Keratinocyte (primary cell): ENCODE results near the gene ADAMTS6. TPM values are rescaled to one million over a fixed set of nuclear protein-coding genes. Genes with fewer than 3 reads are reported as not detected.

Source experiments
- DNase-seq: peaks from one replicate; pipeline ENCODE4 v3.0.0-alpha.2; 2011; ENCODE audit warnings: low read depth, missing footprints, low spot score
- FAIRE-seq: peaks from 2 replicates; lab custom pipeline; 2011; peaks lifted over from hg19 to GRCh38; lab: Jason Lieb, UNC
- H2AFZ ChIP-seq: 2 replicates; pipeline ENCODE4 v1.6.0; 2012; ENCODE audit warnings: low read length, control low read depth, inconsistent platforms; ENCODE audit not compliant: control insufficient read depth
- H3K27ac ChIP-seq: 2 replicates; pipeline ENCODE4 v1.5.1; 2011; ENCODE audit warnings: low read length; ENCODE audit not compliant: control insufficient read depth, insufficient read depth
- H3K27me3 ChIP-seq: 3 replicates; pipeline ENCODE4 v1.6.0; 2011; ENCODE audit warnings: low read length; ENCODE audit not compliant: control insufficient read depth, insufficient read depth; ENCODE audit errors: extremely low read depth
- H3K36me3 ChIP-seq, 2 experiments: 2 replicates in 1 of 2; 3 replicates in 1 of 2; pipeline ENCODE4 v1.5.1; 2011; ENCODE audit warnings: low read length in 2 of 2, mild to moderate bottlenecking in 1 of 2; ENCODE audit not compliant: control insufficient read depth in 2 of 2, insufficient read depth in 2 of 2; ENCODE audit errors: extremely low read depth in 1 of 2
- H3K4me1 ChIP-seq: 3 replicates; pipeline ENCODE4 v1.5.1; 2011; ENCODE audit warnings: low read length; ENCODE audit not compliant: control insufficient read depth, insufficient read depth; ENCODE audit errors: extremely low read depth
- H3K4me2 ChIP-seq: 3 replicates; pipeline ENCODE4 v1.6.0; 2011; ENCODE audit warnings: low read depth, low read length; ENCODE audit not compliant: control insufficient read depth, insufficient read depth; ENCODE audit errors: extremely low read depth
- H3K4me3 ChIP-seq, 3 experiments: fragments of 200-600 bp in 1 of 3; sonication (generic) in 1 of 3; 2 replicates in 2 of 3; 3 replicates in 1 of 3; pipeline ENCODE4 v1.5.1; 2011 to 2016; ENCODE audit warnings: low read length in 3 of 3, mild to moderate bottlenecking in 3 of 3, control low read depth in 2 of 3, inconsistent platforms in 1 of 3, low read depth in 1 of 3, mixed read lengths in 1 of 3, mixed run types in 1 of 3, moderate library complexity in 1 of 3; ENCODE audit not compliant: control insufficient read depth in 2 of 3, insufficient read depth in 2 of 3; ENCODE audit errors: extremely low read depth in 1 of 3
- H3K79me2 ChIP-seq: 2 replicates; pipeline ENCODE4 v1.6.0; 2012; ENCODE audit warnings: low read length; ENCODE audit not compliant: control insufficient read depth, insufficient read depth
- H3K9ac ChIP-seq: 3 replicates; pipeline ENCODE4 v1.6.0; 2011; ENCODE audit warnings: low read length; ENCODE audit not compliant: control insufficient read depth, insufficient read depth; ENCODE audit errors: extremely low read depth
- H3K9me1 ChIP-seq: 3 replicates; pipeline ENCODE4 v1.6.0; 2011; ENCODE audit warnings: low read length; ENCODE audit not compliant: control insufficient read depth, insufficient read depth; ENCODE audit errors: extremely low read depth
- H3K9me3 ChIP-seq: 2 replicates; pipeline ENCODE4 v1.5.1; 2012; ENCODE audit warnings: low read depth, low read length; ENCODE audit not compliant: control insufficient read depth
- H4K20me1 ChIP-seq: 3 replicates; pipeline ENCODE4 v1.6.0; 2011; ENCODE audit warnings: low read length; ENCODE audit not compliant: control insufficient read depth, insufficient read depth; ENCODE audit errors: extremely low read depth
- CTCF ChIP-seq, 3 experiments: IDR thresholded peaks in 1 of 3; conservative IDR thresholded peaks in 1 of 3; optimal IDR thresholded peaks in 1 of 3; 2 replicates in 2 of 3; 3 replicates in 1 of 3; pipeline versions ENCODE3 to v1.5.1; 2011; ENCODE audit warnings: low read length in 3 of 3, mild to moderate bottlenecking in 3 of 3, moderate library complexity in 2 of 3, control low read depth in 1 of 3, inconsistent platforms in 1 of 3; ENCODE audit not compliant: insufficient read depth in 2 of 3; ENCODE audit errors: extremely low read depth in 1 of 3
- EZH2 ChIP-seq: IDR thresholded peaks from one replicate; pipeline ENCODE4 v1.6.1; 2012; ENCODE audit warnings: inconsistent platforms, mild to moderate bottlenecking, low read length, moderate library complexity
- dilution Hi-C: fragments of 300-500 bp; cut with MboI; formaldehyde crosslinking; loops from one replicate; pipeline ENCODE4 v1.7.0; 2020; ENCODE audit warnings: low sequenced_read_pairs; ENCODE audit not compliant: extremely low pct_ligation_motif_present
- polyA plus RNA-seq, 5 experiments: library from polyadenylated mRNA; depleted of rRNA in 3 of 5; stranded (reverse) in 3 of 5; stranded (forward) in 1 of 5; unstranded in 1 of 5; fragments of >200 nt; gene quantifications; 1 replicate in 1 of 5; 2 replicates in 3 of 5; 3 replicates in 1 of 5; pipeline versions ENCODE4 v1.2.1 to v1.2.3, GENCODE V29; 2011 to 2012; ENCODE audit warnings: missing spikeins in 2 of 5, low read depth in 1 of 5, low replicate concordance in 1 of 5

Gene ADAMTS6
- polyA plus RNA-seq, 1 donor (not counting 4 experiments of a cell fraction or from before 2014, with no cell fraction given): 10.9 TPM

- no peaks in the 10 kb centered on the region for H3K27me3 ChIP-seq
- no peak overlapping the region for H3K9ac ChIP-seq
- no peak overlapping the region for H3K27ac ChIP-seq
- H4K20me1 ChIP-seq: no peaks in the 10 kb centered on the region
- DNase-seq (no peak), FAIRE-seq (no peak)
- no peak for TF ChIP-seq EZH2
- TF ChIP-seq CTCF (optimal IDR thresholded peaks at IDR 0.05 in 1 of 3, IDR thresholded peaks at IDR 0.05 in 1 of 3, conservative IDR thresholded peaks at IDR 0.05 in 1 of 3; ENCODE audit: extremely low read depth in 1 of 3, insufficient read depth in 2 of 3, low read length in 3 of 3): no peak
- no peak overlapping the region for H2AFZ ChIP-seq
- no peaks in the 10 kb centered on the region for H3K9me3 ChIP-seq
- H3K4me3 ChIP-seq: no peak overlapping the region
- dilution Hi-C loops: no loop called here
- peaks cover 1 to 6% of the 10 kb centered on the region in 2 experiments for H3K36me3 ChIP-seq
- H3K9me1 ChIP-seq: no peaks in the 10 kb centered on the region
- H3K79me2 ChIP-seq: no peaks in the 10 kb centered on the region
- H3K4me1 ChIP-seq: no peaks in the 10 kb centered on the region
- H3K4me2 ChIP-seq: no peak overlapping the region
Measured at GRCh38 chr5:65263321-65263720, 218.4 kb downstream of the ADAMTS6 start.

GRCh38 chr5:65262649-65263059 is 219.1 kb downstream of the ADAMTS6 start:
- dilution Hi-C loops: no loop called here
- H3K4me2 ChIP-seq: no peak overlapping the region

More at GRCh38 chr5:65262649-65263059, 219.1 kb downstream of the ADAMTS6 start:
- TF ChIP-seq EZH2 (no peak), CTCF (optimal IDR thresholded peaks at IDR 0.05 in 1 of 3, IDR thresholded peaks at IDR 0.05 in 1 of 3, conservative IDR thresholded peaks at IDR 0.05 in 1 of 3; ENCODE audit: extremely low read depth in 1 of 3, insufficient read depth in 2 of 3, low read length in 3 of 3) (no peak)
- H3K4me1 ChIP-seq: no peaks in the 10 kb centered on the region
- H3K9me3 ChIP-seq: no peaks in the 10 kb centered on the region
- no peak overlapping the region for H3K9ac ChIP-seq
- no peak overlapping the region for H3K4me3 ChIP-seq
- H3K27me3 ChIP-seq: no peaks in the 10 kb centered on the region
- peak; percentile 73 for FAIRE-seq
- no peaks in the 10 kb centered on the region for H4K20me1 ChIP-seq
- H3K27ac ChIP-seq: no peak overlapping the region
- no peak overlapping the region for H2AFZ ChIP-seq
- DNase-seq: no peak
- H3K79me2 ChIP-seq: no peaks in the 10 kb centered on the region
- peaks cover 1 to 4% of the 10 kb centered on the region in 2 experiments for H3K36me3 ChIP-seq
- H3K9me1 ChIP-seq: no peaks in the 10 kb centered on the region
